H1 (cell line): Measurements from ENCODE around the gene SERPINB11. TPM values are rescaled to one million over a fixed set of nuclear protein-coding genes. Genes with fewer than 3 reads are reported as not detected.

Experiments
- CTCF ChIA-PET: fragments of 300-600 bp; sonication (Branson Sonifier 250); formaldehyde crosslinking; loops from one replicate; lab custom pipeline; 2021; ENCODE audit not compliant: partially characterized antibody; lab: Charles Lee
- POLR2A ChIA-PET: fragments of 300-600 bp; sonication (Branson Sonifier 250); formaldehyde crosslinking; loops from one replicate; lab custom pipeline; 2021; ENCODE audit warnings: inconsistent platforms; ENCODE audit not compliant: partially characterized antibody; lab: Charles Lee
- DNase-seq, 2 experiments: peaks; one replicate each; pipeline versions ENCODE4 v3.0.0 to v3.0.0-alpha.2; 2010 to 2022; ENCODE audit warnings: low spot score in 2 of 2, low read depth in 1 of 2, mixed read lengths in 1 of 2
- FAIRE-seq: peaks from 2 replicates; lab custom pipeline; 2011; peaks lifted over from hg19 to GRCh38; lab: Jason Lieb, UNC
- H2AFZ ChIP-seq: 2 replicates; pipeline ENCODE4 v1.8.1; 2012; ENCODE audit warnings: low read length, inconsistent platforms
- H2AK5ac ChIP-seq: 2 replicates; pipeline ENCODE4 v1.6.1; 2013; ENCODE audit warnings: low read depth, low read length
- H2BK120ac ChIP-seq: replicated peaks from 2 replicates; pipeline ENCODE3; 2013; ENCODE audit warnings: low read depth, low read length, inconsistent platforms
- H2BK12ac ChIP-seq: 2 replicates; pipeline ENCODE4 v1.6.1; 2013; ENCODE audit warnings: low read depth, low read length
- H2BK15ac ChIP-seq: 2 replicates; pipeline ENCODE4 v1.6.1; 2013; ENCODE audit warnings: low read length
- H2BK20ac ChIP-seq: 2 replicates; pipeline ENCODE4 v1.6.1; 2013; ENCODE audit warnings: low read length
- H2BK5ac ChIP-seq: 2 replicates; pipeline ENCODE4 v1.6.1; 2013; ENCODE audit warnings: low read depth, low read length
- H3K14ac ChIP-seq: 2 replicates; pipeline ENCODE4 v1.6.1; 2013; ENCODE audit warnings: inconsistent platforms; ENCODE audit not compliant: insufficient read length
- H3K18ac ChIP-seq: 2 replicates; pipeline ENCODE4 v1.6.1; 2013; ENCODE audit warnings: low read length; ENCODE audit errors: extremely low read depth
- H3K23ac ChIP-seq: 2 replicates; pipeline ENCODE4 v1.6.1; 2013; ENCODE audit warnings: inconsistent platforms; ENCODE audit not compliant: insufficient read length
- H3K23me2 ChIP-seq: 2 replicates; pipeline ENCODE4 v1.6.1; 2013; ENCODE audit warnings: low read depth, low read length
- H3K27ac ChIP-seq: 2 replicates; pipeline ENCODE4 v1.6.1; 2011; ENCODE audit warnings: low read depth, low read length, inconsistent platforms
- H3K27me3 ChIP-seq, 4 experiments: replicated peaks in 1 of 4; 1 replicate in 1 of 4; 2 replicates in 3 of 4; pipeline versions ENCODE4 v1.6.1 to v1.8.1; 2011 to 2013; ENCODE audit warnings: low read length in 3 of 4, mild to moderate bottlenecking in 3 of 4, inconsistent platforms in 2 of 4, mixed read lengths in 2 of 4, moderate library complexity in 1 of 4; ENCODE audit not compliant: control insufficient read depth in 3 of 4, insufficient read depth in 3 of 4; ENCODE audit errors: extremely low read depth in 1 of 4
- H3K36me3 ChIP-seq, 4 experiments: 2 replicates each; pipeline versions ENCODE4 v1.6.1 to v1.8.1; 2011 to 2013; ENCODE audit warnings: mild to moderate bottlenecking in 4 of 4, low read length in 3 of 4, moderate library complexity in 2 of 4, control low read depth in 1 of 4, inconsistent platforms in 1 of 4; ENCODE audit not compliant: insufficient read depth in 4 of 4, control insufficient read depth in 2 of 4
- H3K4ac ChIP-seq: replicated peaks from 2 replicates; pipeline ENCODE3; 2013; ENCODE audit warnings: low read length, low read depth, mixed read lengths, inconsistent platforms; ENCODE audit not compliant: insufficient read length
- H3K4me1 ChIP-seq, 4 experiments: replicated peaks in 1 of 4; 1 replicate in 1 of 4; 2 replicates in 3 of 4; pipeline versions ENCODE4 v1.6.1 to v1.8.1; 2011 to 2013; ENCODE audit warnings: low read length in 3 of 4, inconsistent platforms in 2 of 4, mixed read lengths in 1 of 4; ENCODE audit not compliant: insufficient read depth in 4 of 4, control insufficient read depth in 3 of 4
- H3K4me2 ChIP-seq, 2 experiments: 2 replicates each; pipeline versions ENCODE4 v1.6.1 to v1.8.1; 2011 to 2013; ENCODE audit warnings: low read depth in 2 of 2, low read length in 2 of 2, control low read depth in 1 of 2, inconsistent platforms in 1 of 2, mild to moderate bottlenecking in 1 of 2; ENCODE audit not compliant: insufficient read depth in 1 of 2
- H3K4me3 ChIP-seq, 4 experiments: fragments of 200-600, 300-600 bp in 1 of 4; sonication (generic), shearing (Covaris generic), sonication (Bioruptor Twin) in 1 of 4; 2 replicates each; pipeline versions ENCODE4 v1.5.1 to v1.8.1; 2011 to 2016; ENCODE audit warnings: low read length in 4 of 4, low read depth in 3 of 4, control low read depth in 2 of 4, inconsistent platforms in 2 of 4, mild to moderate bottlenecking in 2 of 4, mixed read lengths in 1 of 4, moderate library complexity in 1 of 4; ENCODE audit not compliant: insufficient read depth in 2 of 4; ENCODE audit errors: extremely low read depth in 1 of 4
- H3K56ac ChIP-seq: replicated peaks from 2 replicates; pipeline ENCODE3; 2013; ENCODE audit warnings: low read depth, mild to moderate bottlenecking, mixed read lengths, low read length, inconsistent platforms; ENCODE audit not compliant: insufficient read length
- H3K79me1 ChIP-seq: 2 replicates; pipeline ENCODE4 v1.6.1; 2013; ENCODE audit warnings: low read depth, low read length, control low read depth
- H3K79me2 ChIP-seq, 2 experiments: 2 replicates each; pipeline versions ENCODE4 v1.6.1 to v1.8.1; 2012 to 2013; ENCODE audit warnings: low read length in 2 of 2, mild to moderate bottlenecking in 2 of 2, inconsistent platforms in 1 of 2; ENCODE audit not compliant: insufficient read depth in 2 of 2, control insufficient read depth in 1 of 2
- H3K9ac ChIP-seq, 4 experiments: replicated peaks in 1 of 4; 1 replicate in 1 of 4; 2 replicates in 3 of 4; pipeline versions ENCODE4 v1.6.1 to v1.8.1; 2011 to 2013; ENCODE audit warnings: low read depth in 3 of 4, low read length in 3 of 4, control low read depth in 2 of 4, mild to moderate bottlenecking in 2 of 4, moderate library complexity in 2 of 4, inconsistent platforms in 1 of 4; ENCODE audit errors: extremely low read depth in 1 of 4
- H3K9me3 ChIP-seq, 2 experiments: 2 replicates each; pipeline versions ENCODE4 v1.6.1 to v1.8.1; 2012 to 2013; ENCODE audit warnings: mild to moderate bottlenecking in 2 of 2, moderate library complexity in 2 of 2, control low read depth in 1 of 2, inconsistent platforms in 1 of 2, low read depth in 1 of 2, low read length in 1 of 2, mixed read lengths in 1 of 2; ENCODE audit not compliant: insufficient read depth in 2 of 2
- H4K20me1 ChIP-seq, 2 experiments: replicated peaks in 1 of 2; 2 replicates each; pipeline versions ENCODE3 to v1.8.1; 2011 to 2013; ENCODE audit warnings: inconsistent platforms in 2 of 2, low read length in 2 of 2, mild to moderate bottlenecking in 1 of 2; ENCODE audit not compliant: insufficient read depth in 2 of 2, control insufficient read depth in 1 of 2
- H4K5ac ChIP-seq: 2 replicates; pipeline ENCODE4 v1.6.1; 2013; ENCODE audit warnings: low read length, low read depth, mixed read lengths, inconsistent platforms; ENCODE audit not compliant: insufficient read length
- H4K8ac ChIP-seq: 2 replicates; pipeline ENCODE4 v1.8.0; 2013; ENCODE audit warnings: mild to moderate bottlenecking, moderate library complexity, low read length, inconsistent platforms; ENCODE audit not compliant: insufficient read depth; ENCODE audit errors: extremely low read depth
- H4K91ac ChIP-seq: replicated peaks from 2 replicates; pipeline ENCODE3; 2013; ENCODE audit warnings: low read length, mixed read lengths, inconsistent platforms; ENCODE audit not compliant: insufficient read length
- CHD1 ChIP-seq: IDR thresholded peaks from 2 replicates; pipeline ENCODE4 v1.6.1; 2012; ENCODE audit warnings: low read depth, low read length, improper control_type of control experiment
- JUN ChIP-seq: IDR thresholded peaks from 2 replicates; pipeline ENCODE4 v1.6.1; 2011; ENCODE audit warnings: low read depth, mild to moderate bottlenecking, improper control_type of control experiment, low read length
- YY1 ChIP-seq: IDR thresholded peaks from 2 replicates; pipeline ENCODE4 v1.6.1; 2011; ENCODE audit warnings: low read depth, mild to moderate bottlenecking, low read length
- WGBS, 2 experiments: shearing (Covaris generic) in 1 of 2; methylation state at CpG; one replicate each; pipeline versions ENCODE4 v1.1.6 to v1.1.7; 2013 to 2015; ENCODE audit warnings: low lambda C conversion rate in 2 of 2, mixed read lengths in 2 of 2, inconsistent platforms in 1 of 2, low coverage in 1 of 2, missing lambda C conversion rate in 1 of 2; ENCODE audit not compliant: insufficient replicate concordance in 2 of 2, insufficient coverage in 1 of 2, insufficient read length in 1 of 2; ENCODE audit errors: extremely low coverage in 1 of 2, missing lambda C conversion rate in 1 of 2; 5-methylcytosine and 5-hydroxymethylcytosine counted together
- polyA plus RNA-seq, 7 experiments: library from polyadenylated mRNA; depleted of rRNA in 3 of 7; stranded (reverse) in 5 of 7; unstranded in 2 of 7; fragments of >200 nt in 5 of 7; fragments of 200-250 nt in 2 of 7; gene quantifications; 1 replicate in 5 of 7; 2 replicates in 1 of 7; 4 replicates in 1 of 7; pipeline versions ENCODE4 v1.2.1 to v1.2.3, GENCODE V29; 2011 to 2013; ENCODE audit warnings: missing spikeins in 2 of 7, mixed read lengths in 2 of 7
- total RNA-seq: library from RNA; stranded (reverse); fragmentation: NEBNext Ultra II Directional; extraction: Animal tissue kit (Norgen Biotek cat#: 25700); gene quantifications from 2 replicates; pipeline ENCODE4 v1.2.1, GENCODE V29; 2021

The SERPINB11 gene
- total and polyA plus RNA-seq, 2 of the 8 experiments (the other 6 are each of a cell fraction or from before 2014, with no cell fraction given), result not detected

DNA sequence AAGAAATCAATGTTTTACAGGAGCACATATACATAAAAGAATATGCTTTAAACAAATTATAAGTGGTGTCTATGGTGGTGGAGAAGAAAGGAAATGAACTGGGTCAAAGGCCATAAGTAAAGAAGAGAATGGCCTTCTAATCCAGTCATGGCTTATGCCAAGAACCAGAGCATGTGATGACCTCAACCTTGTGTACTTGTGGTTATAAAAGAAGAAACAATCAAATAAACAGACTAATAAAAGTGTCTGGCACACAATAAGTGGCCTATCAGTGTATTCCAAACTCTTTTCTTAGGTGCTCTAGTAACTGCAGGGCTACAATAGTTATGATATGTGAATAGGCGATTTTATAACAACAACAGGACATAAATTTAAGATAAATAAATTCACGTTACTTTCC, 2.6 kb downstream of the SERPINB11 start:
- Histone ChIP-seq H2AK5ac (no peak overlapping the region), H3K18ac (no peak overlapping the region), H3K27ac (no peak overlapping the region), H4K91ac (no peak overlapping the region), H3K4ac (no peak overlapping the region), H3K9me3 (no peaks in the 10 kb centered on the region; a peak in 1 of 4 replicates), H2BK120ac (no peak overlapping the region), H3K23me2 (no peaks in the 10 kb centered on the region), H3K4me3 (no peak overlapping the region), H3K56ac (no peak overlapping the region), H4K20me1 (no peaks in the 10 kb centered on the region), H2BK5ac (no peak overlapping the region), H3K79me2 (no peaks in the 10 kb centered on the region), H3K9ac (no peak overlapping the region), H4K5ac (no peak overlapping the region), H2BK15ac (no peak overlapping the region), H3K4me1 (no peaks in the 10 kb centered on the region), H3K4me2 (no peak overlapping the region), H3K36me3 (no peaks in the 10 kb centered on the region), H4K8ac (no peak overlapping the region), H2AFZ (no peak overlapping the region), H3K23ac (no peak overlapping the region), H3K27me3 (no peaks in the 10 kb centered on the region), H2BK12ac (no peak overlapping the region), H3K14ac (no peak overlapping the region), H2BK20ac (no peak overlapping the region), H3K79me1 (no peaks in the 10 kb centered on the region)
- POLR2A ChIA-PET, result no interaction called here
- DNase-seq, result no peak
- no peak for FAIRE-seq
- no peak for TF ChIP-seq CHD1
- no peak for TF ChIP-seq JUN
- TF ChIP-seq YY1, result no peak
- WGBS, 2 experiments, result 89% methylated on average over 2 of the region's 2 CpGs; no CpG with 5 or more reads in 1 of the 2 experiments
- CTCF ChIA-PET, result interaction anchor here (0.6 to 1.3 kb wide), 3 partner anchors 16 to 56 kb away, joined by 3 to 5 read pairs (median 3); no protein-coding TSS in a partner anchor
